T1000 (cell line): ENCODE results near the gene NTF3.

Source experiments
- DNase-seq: peaks from one replicate; lab custom pipeline; 2025; ENCODE audit warnings: mixed read lengths; lab: John Stamatoyannopoulos, UW

NTF3 gene

DNA sequence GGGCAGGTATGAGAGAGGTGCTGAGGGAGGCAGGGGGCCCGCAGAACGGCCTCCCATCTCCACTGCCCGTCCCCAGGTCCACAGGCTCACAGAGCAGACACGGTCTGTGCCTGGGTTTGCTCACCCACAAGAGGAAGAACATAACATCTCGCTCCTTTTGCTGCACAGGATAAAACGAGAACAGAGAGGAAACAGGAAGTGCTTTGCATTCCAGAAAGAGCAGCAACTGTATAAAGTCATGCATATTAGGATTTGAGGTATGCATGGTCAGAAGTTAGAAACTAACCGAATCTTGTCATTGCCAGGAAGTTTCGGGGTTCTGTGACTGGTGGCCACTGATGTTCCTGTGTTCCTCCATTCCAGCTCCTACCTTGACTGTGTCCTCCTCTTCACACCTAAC, 25.0 kb downstream of the NTF3 start:
- no peak for DNase-seq

DNA sequence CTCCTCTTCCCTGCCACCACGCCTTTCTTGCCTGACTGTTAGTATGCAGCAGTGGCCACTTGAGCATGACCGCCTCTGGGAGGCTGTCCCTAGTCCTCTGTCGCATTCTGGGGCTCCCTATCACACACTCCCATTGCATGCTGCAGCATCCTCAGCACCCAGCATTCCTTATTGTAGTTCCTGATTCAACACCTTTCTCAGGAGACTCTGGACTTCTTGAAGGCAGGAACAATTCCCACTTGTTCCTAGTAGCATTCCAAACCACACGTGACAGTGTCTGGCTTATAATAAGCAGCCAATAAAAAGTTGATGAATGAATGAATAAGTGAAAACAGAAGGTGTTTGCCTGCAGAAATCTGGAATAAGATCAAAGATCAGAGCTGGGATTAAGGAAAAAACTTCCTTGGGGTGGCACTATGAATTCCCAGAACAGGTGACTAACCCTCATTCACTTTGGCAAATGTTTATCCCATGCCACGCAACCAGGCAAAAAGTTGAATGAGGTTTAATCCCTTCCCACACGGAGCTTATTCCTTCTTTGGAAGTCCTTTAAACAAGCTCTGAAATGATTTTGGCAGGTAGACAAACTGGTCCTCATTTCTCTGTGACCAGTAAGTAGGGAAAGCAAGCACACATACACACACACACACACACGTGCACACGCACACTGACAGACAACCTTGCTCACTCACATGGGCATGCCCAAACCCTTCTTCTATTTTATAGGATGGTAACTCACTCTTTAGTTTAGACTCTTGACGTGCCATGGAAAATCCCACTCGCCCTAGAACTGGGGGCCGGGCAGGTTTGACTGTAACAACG, 26.5 kb downstream of the NTF3 start:
- DNase-seq: no peak

DNA sequence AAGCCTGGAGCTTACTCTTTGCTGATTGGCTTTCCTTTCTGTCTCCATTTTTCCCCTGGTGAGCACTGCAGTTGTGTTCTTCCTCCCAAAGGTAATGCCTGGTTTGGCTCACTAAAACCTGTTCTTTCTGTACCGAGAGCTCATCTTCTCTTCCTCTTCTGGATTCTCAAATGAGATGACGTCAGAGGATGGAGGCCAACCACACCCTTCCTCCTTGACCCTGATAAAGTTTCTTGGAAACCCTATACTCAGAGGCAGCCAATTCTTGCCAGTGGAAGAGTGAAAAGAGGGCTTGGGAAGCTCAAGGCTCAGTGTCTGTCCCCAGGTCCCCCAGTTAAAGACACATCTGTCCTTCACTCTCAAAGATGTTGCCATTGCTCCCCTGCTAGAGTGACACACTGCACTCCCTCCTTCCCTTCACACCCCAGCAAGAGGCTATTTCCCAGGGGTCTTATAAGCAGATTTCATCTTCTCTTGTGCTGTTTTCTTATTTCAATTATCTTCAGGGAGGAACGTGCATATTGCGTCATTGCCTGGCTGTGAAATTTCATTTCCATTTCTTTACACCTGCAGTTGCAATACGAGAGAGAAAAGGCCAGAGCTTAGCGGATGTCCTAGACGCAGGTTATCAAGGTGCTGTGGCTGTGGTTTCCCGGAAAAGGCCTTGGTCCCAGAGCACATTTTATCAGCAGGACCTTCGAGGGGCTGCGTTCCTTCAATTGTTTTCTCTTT, 27.3 kb downstream of the NTF3 start:
- no peak for DNase-seq

DNA sequence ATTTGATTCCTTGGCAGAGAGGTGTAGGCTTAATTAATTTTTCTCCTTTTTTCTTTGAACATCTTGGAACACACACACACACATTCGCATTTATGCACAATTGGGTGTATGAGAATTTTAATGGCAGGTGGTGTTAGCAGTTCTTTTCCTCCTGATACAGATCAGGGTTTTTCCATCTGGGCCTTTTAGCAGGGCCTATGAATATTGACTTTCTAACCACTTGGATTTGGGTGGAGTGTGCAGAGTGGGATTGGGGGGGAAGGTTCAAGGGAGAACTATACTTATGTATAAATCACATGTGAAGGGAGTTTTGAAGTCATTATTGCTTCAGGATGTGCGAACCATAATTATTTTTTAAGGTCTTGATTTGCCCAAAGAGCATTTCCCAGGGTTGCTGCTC, 28.9 kb downstream of the NTF3 start:
- DNase-seq: no peak

DNA sequence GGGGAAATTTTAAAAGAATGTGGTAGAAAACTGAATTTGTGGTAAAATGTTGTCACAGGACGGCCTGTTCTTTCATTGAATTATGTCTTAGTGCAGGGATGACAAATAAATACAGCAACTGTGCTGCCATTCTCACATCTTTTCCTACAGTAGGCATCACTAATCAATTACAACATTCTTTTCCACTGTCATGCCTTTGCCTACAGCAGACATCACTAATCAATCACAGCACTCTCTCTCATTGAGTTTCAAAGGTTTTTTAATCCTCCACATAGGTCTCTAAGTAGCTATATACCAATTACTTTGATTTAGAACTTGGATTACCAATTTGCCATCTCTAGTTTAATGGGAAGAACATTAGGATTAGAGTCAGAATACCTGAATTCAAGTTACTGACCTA, 30.1 kb downstream of the NTF3 start:
- no peak for DNase-seq

DNA sequence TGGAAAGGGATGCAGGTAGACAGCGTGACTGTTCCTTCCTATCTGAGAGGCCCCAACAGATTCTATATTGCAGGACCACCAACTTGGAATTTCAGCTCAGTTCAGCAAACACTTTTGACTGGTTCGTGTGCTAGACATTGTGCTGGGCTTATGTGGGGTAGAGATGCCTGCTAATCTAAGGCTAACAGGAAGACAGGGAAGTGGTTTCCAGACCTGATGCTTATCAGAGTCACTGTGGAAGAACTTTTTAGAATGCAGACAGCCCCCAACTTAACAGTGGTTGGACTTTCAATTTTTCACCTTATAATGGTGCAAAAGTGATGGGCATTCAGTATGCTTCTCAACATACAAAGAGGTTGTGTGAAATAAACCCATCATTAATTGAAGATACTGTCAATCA, 32.2 kb downstream of the NTF3 start:
- no peak for DNase-seq

DNA sequence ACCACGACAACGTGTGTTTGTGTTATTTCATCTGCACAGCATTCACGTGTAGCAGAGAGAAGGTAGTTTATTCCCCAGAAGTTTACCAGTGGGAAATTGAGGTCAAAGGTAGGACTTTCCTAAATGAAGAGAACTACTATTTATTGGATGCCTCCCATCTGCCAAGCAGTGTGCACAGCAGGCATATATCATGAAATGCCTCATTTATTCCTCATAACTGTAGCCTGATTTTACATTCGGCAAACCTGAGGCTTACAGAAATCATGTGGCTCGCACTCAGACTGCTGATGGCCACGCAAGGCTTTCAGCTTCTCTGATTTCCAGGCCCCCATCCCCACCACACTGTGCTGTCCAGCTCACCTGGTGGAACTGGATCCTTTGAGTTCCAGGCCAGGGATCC, 33.5 kb downstream of the NTF3 start:
- DNase-seq: no peak

DNA sequence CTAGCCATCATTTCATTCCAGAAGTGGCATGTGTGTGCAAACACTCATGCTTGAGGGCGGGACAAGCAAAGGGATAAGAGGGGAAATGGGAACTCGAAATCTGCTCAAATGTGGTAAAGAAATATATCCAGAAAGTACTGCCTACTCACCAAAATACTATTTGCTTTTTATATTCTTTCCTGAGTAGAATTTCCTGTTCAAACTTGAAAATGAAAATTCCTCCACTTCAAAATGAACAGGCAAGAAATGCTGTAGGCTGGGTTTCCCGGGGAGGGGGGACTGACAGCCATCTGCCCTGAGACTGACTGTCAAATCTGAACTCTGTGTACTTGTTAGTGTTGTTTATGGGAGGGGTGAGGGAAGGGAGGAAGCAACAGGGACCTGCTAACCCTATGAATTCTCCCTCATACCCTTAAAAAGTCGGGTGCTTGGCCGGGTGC, 34.6 kb downstream of the NTF3 start:
- no peak for DNase-seq

DNA sequence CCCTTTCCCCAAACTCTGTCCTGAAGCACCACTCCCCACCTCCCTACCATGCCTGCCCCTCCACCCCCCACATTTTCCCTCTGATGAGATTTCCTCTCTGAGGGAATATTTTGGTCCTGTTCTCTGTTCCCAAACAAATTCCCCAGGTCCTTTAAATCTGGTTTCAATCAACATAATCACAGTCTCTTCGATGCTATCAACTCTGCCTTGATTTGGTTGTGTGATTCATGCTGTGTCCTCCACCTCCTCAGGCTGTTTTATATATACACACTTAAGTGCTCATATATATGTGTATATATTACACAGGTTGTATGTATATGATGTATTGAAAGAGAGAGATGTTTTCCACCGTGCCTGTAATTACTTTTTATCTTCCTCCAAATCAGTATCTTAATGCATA, 36.0 kb downstream of the NTF3 start:
- no peak for DNase-seq

DNA sequence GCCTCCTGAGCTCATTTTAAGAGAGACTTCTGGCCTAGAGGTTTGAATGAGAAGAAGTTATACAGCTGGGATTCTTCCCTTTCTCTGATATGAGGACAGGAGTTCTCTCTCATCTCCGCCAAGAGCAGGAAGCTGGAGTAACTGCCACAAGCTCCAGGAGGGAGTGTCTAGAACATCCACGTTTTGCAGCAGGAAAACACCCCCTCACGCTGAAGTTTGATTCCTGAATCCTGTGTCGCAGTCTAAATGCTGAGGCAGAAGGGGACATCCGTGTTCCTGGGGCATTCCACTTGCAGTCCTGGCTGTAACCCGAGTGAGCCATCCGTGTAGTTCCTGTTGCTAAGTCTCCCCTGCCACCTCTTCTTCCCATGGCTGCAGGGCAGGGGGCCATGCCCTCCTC, 38.3 kb downstream of the NTF3 start:
- no peak for DNase-seq

DNA sequence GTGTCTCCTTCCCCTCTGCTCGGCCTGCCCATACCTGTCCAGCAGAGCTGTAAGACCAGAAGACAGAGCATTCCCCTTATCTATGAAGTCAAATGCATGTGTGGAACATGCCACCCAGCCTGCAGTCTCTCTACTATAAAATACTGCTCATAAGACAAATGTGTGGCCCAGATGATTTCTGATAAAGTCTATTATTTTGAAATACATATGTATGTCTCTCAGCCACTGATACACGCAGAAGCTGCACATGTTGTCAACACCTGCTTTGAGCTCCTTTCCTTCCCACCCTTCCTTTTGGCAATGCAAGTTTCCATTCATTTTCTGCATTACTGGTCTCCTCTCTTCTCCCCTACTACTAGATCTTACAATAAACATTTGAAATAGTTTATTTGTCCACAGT, 38.8 kb downstream of the NTF3 start:
- no peak for DNase-seq

DNA sequence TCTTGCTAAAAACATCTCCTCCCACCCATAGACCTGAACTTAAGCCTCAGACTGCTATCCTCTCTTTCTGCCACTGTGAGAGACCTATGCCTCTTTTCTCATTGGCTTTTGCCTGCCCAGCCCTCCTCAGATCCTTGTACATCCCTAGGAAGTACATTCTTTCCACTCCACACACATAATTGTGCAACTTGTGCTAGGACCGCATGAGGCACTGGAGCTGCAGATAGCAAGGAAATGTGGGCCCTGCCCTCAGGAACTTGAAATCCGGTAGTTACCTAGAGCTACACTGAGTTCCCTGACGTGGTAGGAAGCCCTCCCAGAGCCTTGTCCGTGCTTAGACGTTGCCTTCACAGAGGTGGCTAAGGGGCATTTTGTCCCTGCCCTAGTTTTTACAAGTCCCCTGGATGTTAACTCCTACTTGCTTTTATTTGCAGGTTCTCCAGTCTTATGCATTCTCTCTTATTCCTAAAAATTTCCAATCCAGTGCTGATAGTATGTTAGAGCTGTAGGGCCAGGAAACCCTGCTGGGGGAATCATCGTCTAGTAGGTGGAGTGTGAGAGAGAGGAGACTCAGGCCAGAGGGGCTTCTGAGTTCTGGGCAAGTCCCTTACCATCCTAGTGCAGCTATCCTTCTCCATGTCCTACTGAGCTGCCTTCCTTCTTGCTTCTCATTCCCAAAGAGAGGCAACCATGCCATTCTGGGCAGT, 41.3 kb downstream of the NTF3 start:
- no peak for DNase-seq

DNA sequence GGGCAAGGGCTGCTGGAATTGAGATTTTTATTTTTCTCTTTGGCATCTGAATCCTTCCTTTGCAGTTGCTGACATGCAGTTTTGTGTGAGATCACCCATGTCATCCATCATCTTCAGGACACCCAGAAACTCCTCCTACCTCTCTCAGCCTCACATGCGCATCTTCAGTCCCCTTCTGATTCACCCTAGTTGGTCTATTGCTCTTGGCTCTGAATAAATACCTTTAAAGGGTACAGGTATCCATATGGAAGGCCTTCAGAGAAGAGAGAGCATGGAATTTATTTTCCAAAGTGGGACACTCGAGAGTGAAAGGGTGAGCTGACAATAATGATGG, 41.8 kb downstream of the NTF3 start:
- no peak for DNase-seq

DNA sequence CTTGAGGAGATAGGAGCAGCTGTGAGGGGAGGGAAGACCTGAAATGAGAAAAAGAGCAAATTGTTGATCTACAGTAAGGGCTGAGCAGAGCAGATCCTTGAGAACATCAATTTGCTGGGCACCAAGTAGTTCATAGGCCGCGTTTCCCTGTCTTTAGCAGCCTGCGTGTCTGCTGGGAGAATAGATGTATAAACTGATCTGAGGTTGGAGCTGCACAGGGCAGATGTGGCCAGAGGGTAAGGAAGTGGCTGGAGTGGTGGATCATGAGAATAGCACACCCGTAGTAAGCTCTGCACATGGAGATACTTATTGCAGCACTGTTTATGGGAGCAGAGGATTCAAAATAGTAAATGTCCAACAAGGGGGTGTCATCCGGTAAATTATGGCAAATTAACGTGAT, 44.4 kb downstream of the NTF3 start:
- no peak for DNase-seq

DNA sequence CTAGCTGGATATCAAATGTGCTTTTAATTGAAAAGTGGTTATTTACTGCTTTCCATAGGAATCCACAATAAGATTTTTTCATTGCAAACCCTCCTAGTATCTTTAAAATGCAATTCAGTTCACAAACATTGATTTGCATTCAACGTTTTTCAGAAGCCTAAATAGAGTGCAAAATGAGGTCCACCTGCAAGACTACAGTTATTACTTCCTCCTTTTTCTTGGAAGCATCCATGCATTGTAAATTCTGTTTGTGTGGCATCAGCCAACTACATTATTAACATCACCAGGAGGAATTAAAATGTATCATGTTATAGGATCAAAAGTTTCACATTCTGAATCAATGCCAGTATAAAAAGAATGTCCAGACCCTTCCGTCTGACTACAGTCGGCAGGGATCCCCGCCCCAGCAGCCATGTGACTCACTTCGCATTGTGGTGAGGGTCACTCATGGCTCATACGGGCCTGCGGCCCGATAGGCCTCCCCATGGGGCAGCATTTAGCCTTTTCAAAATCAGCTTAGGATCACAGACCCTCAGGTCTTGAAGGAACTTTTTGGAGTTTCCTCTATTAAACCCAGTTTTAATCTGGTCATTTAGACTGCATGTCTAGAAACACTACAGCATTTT, 46.3 kb downstream of the NTF3 start:
- no peak for DNase-seq

DNA sequence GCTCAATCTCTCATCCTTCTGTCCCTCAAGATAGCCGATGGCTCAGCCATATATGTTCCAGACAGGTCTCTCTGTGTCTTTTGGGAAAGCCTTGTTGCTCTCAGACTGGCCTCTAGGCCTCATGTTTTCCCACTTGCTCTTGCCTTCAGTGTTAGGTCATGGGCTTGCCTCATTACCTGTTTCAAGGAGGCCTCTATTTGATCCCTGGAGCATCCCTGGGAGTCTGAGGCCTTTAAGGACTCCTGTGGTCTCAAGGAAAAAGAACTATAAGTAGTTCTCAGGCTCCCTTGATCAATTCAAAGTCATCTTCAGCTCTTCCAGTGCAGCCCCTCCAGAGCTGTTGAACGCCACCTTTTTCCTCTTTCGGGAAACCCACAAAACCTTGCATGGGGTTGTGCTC, 47.9 kb downstream of the NTF3 start:
- DNase-seq: no peak

DNA sequence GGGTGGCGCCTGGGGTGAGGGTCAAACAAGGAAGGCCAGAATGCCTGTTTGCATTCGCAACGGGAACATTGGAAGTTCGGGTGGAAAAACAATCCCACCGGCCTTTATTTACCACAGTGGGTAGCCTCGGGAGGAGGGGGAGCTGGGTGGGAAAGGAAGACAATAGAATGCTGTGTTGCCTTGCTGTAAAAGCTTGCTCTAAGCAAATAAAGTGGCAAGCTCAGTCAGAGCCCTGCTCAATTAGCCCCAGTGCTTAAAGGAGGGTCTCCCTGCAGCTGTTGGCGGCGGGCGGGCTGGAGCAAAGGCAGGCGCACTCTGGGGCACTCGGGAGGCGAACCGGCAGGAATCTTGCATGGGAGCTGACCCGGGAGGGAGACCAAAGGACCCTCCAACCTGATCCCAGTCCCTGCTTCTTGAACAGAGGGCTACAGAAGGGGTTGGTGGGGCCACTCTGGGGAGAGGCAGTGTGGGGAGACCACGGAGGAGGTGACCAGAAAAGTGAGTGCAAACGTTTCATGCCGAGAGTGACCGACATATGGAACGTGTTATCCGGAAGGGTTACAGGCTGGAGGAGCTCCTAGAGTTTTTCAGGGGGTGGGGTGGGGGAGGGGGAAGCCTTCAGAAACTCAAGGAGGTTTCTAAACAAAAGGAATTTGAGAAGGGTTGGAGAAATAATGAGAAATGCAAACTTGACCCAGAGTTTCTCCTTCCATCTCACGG, 48.5 kb downstream of the NTF3 start:
- DNase-seq: no peak

DNA sequence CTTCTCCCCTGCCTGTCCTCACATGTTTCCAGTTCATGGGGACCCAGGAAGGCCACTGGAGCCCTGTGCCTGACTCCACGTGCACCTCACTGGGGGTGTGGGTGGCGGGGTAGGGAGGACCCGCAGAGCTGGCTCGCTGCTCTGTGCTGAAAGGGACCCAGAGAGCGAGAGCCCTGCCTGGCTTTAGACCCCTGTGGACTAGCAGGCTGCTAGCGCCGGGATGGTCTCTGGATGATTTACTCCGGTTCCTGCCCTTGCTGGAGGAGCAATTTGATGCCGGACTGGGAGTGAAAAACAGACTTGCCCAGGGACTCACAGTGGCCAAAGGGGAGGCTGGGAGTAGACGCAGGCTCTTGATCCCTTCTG, 49.0 kb downstream of the NTF3 start:
- DNase-seq: no peak

DNA sequence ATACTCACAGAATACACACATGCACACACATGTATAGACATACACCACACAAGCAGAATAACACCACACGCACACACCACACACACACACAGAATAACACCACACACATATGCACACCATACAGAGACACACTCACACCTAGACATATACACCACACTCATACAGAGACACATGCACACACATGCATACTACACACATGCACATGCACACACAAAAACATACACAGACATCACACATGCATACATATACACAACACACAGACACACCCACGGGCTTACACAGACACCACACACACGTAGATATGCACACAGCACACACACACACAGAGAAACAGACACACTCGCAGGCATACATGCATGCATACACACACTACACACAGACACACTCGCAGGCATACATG, 49.7 kb downstream of the NTF3 start:
- no peak for DNase-seq

DNA sequence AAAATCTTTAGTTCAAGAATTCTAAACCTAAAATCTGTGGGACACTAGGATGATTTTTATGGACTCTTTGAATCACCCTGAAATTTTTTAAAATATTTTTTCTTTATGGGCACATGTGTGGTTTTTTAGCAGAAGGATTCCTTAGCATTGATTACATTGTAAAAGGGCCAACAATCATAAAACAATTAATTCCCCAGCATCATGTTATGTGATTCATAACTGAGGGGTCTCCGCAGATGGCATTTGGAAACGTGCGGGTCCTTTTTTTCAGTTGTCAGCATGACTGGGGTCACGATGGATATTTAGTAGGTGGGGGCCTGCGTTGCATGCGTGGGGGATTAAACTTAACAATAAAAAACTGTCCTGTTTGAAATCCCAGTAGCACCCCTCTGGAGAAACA, 52.5 kb downstream of the NTF3 start:
- no peak for DNase-seq

DNA sequence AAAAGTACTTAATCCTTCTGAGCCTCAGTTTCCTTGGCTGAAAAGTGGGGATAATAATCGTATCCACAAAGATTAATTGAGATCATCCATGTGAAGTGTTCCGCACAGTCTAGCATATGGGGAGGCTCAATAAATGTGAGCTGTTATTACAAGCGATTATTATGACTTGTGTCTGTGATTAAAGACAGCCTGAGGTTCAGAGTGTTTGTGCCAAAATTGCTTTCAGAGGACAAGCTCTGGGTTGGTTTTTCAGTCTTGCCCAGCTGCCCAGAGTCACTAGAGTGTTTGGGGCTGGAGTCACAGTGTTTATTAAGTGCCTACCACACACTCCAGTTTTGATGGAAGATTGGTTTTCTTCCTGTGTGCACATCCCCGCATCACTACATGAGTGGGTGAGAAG, 53.5 kb downstream of the NTF3 start:
- no peak for DNase-seq

DNA sequence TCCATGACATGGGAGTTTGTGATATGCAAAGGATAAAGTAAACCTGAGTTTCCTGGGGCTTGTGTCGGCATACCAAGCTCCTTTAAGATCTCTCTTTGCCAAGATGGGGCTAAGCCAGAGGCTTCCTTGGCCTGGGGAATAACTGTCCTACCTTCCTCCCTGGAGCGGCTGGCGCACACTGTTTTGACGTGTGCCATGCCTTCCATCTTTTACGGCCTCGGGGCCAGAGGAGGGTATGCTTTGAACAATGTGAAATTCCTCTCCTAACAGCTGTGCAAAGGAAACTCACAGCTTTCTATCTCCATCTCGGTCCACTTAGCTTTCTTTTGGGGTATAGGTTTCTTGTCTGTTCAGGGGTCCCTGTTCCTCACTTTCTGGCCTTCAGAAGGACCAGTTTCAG, 55.2 kb downstream of the NTF3 start:
- DNase-seq: no peak
